ENCODE data around the gene CRYBB3.
"Not testable (repeated sequence)": the region's sequence is repeated elsewhere in the genome, so short reads cannot be mapped to it uniquely, and the experiment has no call there.

CRYBB3 gene

GRCh38 chr22:25176175-25176574, 23.5 kb upstream of the CRYBB3 start:
- DNase-seq: no peak

- no peak for DNase-seq
Observed at GRCh38 chr22:25176799-25177198, 22.9 kb upstream of the CRYBB3 start.

- no peak for DNase-seq
Observed at GRCh38 chr22:25177226-25177625, 22.4 kb upstream of the CRYBB3 start.

- no peak for DNase-seq
Observed at GRCh38 chr22:25177895-25178294, 21.8 kb upstream of the CRYBB3 start.

- not testable (repeated sequence) for DNase-seq
Observed at GRCh38 chr22:25178348-25178747, 21.3 kb upstream of the CRYBB3 start.

- not testable (repeated sequence) for DNase-seq
Observed at GRCh38 chr22:25178869-25179631, 20.6 kb upstream of the CRYBB3 start.

- no peak for DNase-seq
Observed at GRCh38 chr22:25182131-25183110, 17.2 kb upstream of the CRYBB3 start.

- no peak for DNase-seq
Observed at GRCh38 chr22:25183949-25184619, 15.6 kb upstream of the CRYBB3 start.

- no peak for DNase-seq
Observed at GRCh38 chr22:25186140-25186539, 13.5 kb upstream of the CRYBB3 start.

GRCh38 chr22:25187469-25187868, 12.2 kb upstream of the CRYBB3 start:
- DNase-seq: no peak

- no peak for DNase-seq
Observed at GRCh38 chr22:25192406-25192805, 7.3 kb upstream of the CRYBB3 start.

- no peak for DNase-seq
Observed at GRCh38 chr22:25193130-25193529, 6.5 kb upstream of the CRYBB3 start.

- DNase-seq: no peak
Observed at GRCh38 chr22:25193548-25193947, 6.1 kb upstream of the CRYBB3 start.

GRCh38 chr22:25196326-25196725, 3.3 kb upstream of the CRYBB3 start:
- DNase-seq: no peak

GRCh38 chr22:25197340-25197739, 2.3 kb upstream of the CRYBB3 start:
- no peak for DNase-seq

- DNase-seq: no peak
Observed at GRCh38 chr22:25200967-25201366, 1.3 kb downstream of the CRYBB3 start.

GRCh38 chr22:25201557-25202273, 2.1 kb downstream of the CRYBB3 start:
- no peak for DNase-seq

GRCh38 chr22:25202290-25202921, 2.7 kb downstream of the CRYBB3 start:
- DNase-seq: peak; percentile 55

- no peak for DNase-seq
Observed at GRCh38 chr22:25203082-25203481, 3.4 kb downstream of the CRYBB3 start.

- not testable (repeated sequence) for DNase-seq
Observed at GRCh38 chr22:25204547-25204946, 4.9 kb downstream of the CRYBB3 start.

- no peak for DNase-seq
Observed at GRCh38 chr22:25205847-25206246, 6.2 kb downstream of the CRYBB3 start.

- DNase-seq: no peak
Observed at GRCh38 chr22:25206998-25207397, 7.3 kb downstream of the CRYBB3 start.
